OCI-LY7 (cell line): ENCODE measurements around the gene PHF23. TPM values are rescaled to one million over a fixed set of nuclear protein-coding genes. Genes with fewer than 3 reads are reported as not detected.

Source experiments
- BruUV-seq: library from RNA; stranded (reverse); fragments of 400-500 nt; replicated peaks from 2 replicates; lab custom pipeline; 2021; lab: Mats Ljungman, UMichigan
- CTCF ChIA-PET: fragments of 300-600 bp; sonication (Branson Sonifier 250); formaldehyde crosslinking; loops from one replicate; lab custom pipeline; 2022; ENCODE audit warnings: antibody characterized with exemption; ENCODE audit not compliant: unreplicated experiment; lab: Charles Lee
- POLR2A ChIA-PET: fragments of 300-600 bp; sonication (Branson Sonifier 250); formaldehyde crosslinking; loops from one replicate; lab custom pipeline; 2022; ENCODE audit warnings: antibody characterized with exemption; lab: Charles Lee
- DNase-seq: peaks from one replicate; pipeline ENCODE4 v3.0.0-alpha.2; 2015; ENCODE audit warnings: low spot score
- H2AFZ ChIP-seq: fragments of 200-600 bp; sonication (generic), shearing (Covaris generic); 2 replicates; pipeline ENCODE4 v1.6.1; 2014; ENCODE audit warnings: mild to moderate bottlenecking, antibody characterized with exemption, low read length, moderate library complexity
- H3K27ac ChIP-seq: fragments of 200-600 bp; sonication (generic); 2 replicates; pipeline ENCODE4 v1.5.1; 2014; ENCODE audit warnings: mixed run types, low read depth, mild to moderate bottlenecking, moderate library complexity, low read length, inconsistent platforms; ENCODE audit not compliant: poor library complexity, severe bottlenecking
- H3K36me3 ChIP-seq: fragments of 200-600 bp; sonication (generic); 2 replicates; pipeline ENCODE4 v1.6.1; 2014; ENCODE audit warnings: mild to moderate bottlenecking, antibody characterized with exemption, low read length, moderate library complexity, mixed read lengths; ENCODE audit not compliant: insufficient read depth
- H3K4me1 ChIP-seq: fragments of 200-600 bp; sonication (generic); 2 replicates; pipeline ENCODE4 v1.5.1; 2014; ENCODE audit warnings: mild to moderate bottlenecking, low read length; ENCODE audit not compliant: insufficient read depth, poor library complexity, severe bottlenecking
- H3K4me2 ChIP-seq: fragments of 200-600 bp; sonication (generic); 2 replicates; pipeline ENCODE4 v1.6.1; 2014; ENCODE audit warnings: mild to moderate bottlenecking, low read length
- H3K4me3 ChIP-seq: fragments of 200-600 bp; sonication (generic); 2 replicates; pipeline ENCODE4 v1.5.1; 2014; ENCODE audit warnings: mild to moderate bottlenecking, low read depth, low read length; ENCODE audit not compliant: poor library complexity, severe bottlenecking
- H3K79me2 ChIP-seq: fragments of 200-600 bp; sonication (generic); 2 replicates; pipeline ENCODE4 v1.6.1; 2016; ENCODE audit warnings: low read depth, mild to moderate bottlenecking, low read length, moderate library complexity, mixed read lengths; ENCODE audit not compliant: insufficient read depth
- H3K9me2 ChIP-seq: fragments of 200-600 bp; sonication (generic); 2 replicates; pipeline ENCODE4 v1.6.1; 2016; ENCODE audit warnings: mild to moderate bottlenecking, low read length, mixed read lengths; ENCODE audit not compliant: insufficient read depth
- H3K9me3 ChIP-seq: fragments of 200-600 bp; sonication (generic); 2 replicates; pipeline ENCODE4 v1.6.1; 2014; ENCODE audit warnings: mild to moderate bottlenecking, mixed run types, low read length, mixed read lengths
- H4K20me1 ChIP-seq: fragments of 200-600 bp; sonication (generic); 2 replicates; pipeline ENCODE4 v1.6.1; 2014; ENCODE audit warnings: mild to moderate bottlenecking, antibody characterized with exemption, low read length, moderate library complexity, mixed read lengths; ENCODE audit not compliant: insufficient read depth
- EZH2phosphoT487 ChIP-seq: fragments of 200-600 bp; sonication (generic); IDR thresholded peaks from 2 replicates; pipeline ENCODE4 v1.6.1; 2018; ENCODE audit warnings: low read depth, borderline replicate concordance, mild to moderate bottlenecking, mixed run types, antibody characterized with exemption, low read length, moderate library complexity, mixed read lengths
- intact Hi-C: fragments of 100-400 bp; cut with micrococcal nuclease; formaldehyde crosslinking; loops from one replicate; pipeline ENCODE4 v1.10.0; 2022; ENCODE audit not compliant: unreplicated experiment
- total RNA-seq, 2 experiments: library from RNA; depleted of rRNA in 1 of 2; stranded (reverse); fragments of >200 nt in 1 of 2; shearing (Covaris generic) in 1 of 2; gene quantifications; 2 replicates each; pipeline ENCODE4 v1.2.3, GENCODE V29; 2014 to 2022
- TF ChIP-seq, protein P1 (sequence below): fragments of 200-600 bp; sonication (generic); conservative IDR thresholded peaks from 2 replicates; pipeline ENCODE4 v1.5.1; 2014; ENCODE audit warnings: mild to moderate bottlenecking, antibody characterized with exemption, low read length, moderate library complexity, mixed read lengths

PHF23 gene
- total RNA-seq, 2 experiments from 2014 or later = 43.3 to 47.7 TPM

DNA sequence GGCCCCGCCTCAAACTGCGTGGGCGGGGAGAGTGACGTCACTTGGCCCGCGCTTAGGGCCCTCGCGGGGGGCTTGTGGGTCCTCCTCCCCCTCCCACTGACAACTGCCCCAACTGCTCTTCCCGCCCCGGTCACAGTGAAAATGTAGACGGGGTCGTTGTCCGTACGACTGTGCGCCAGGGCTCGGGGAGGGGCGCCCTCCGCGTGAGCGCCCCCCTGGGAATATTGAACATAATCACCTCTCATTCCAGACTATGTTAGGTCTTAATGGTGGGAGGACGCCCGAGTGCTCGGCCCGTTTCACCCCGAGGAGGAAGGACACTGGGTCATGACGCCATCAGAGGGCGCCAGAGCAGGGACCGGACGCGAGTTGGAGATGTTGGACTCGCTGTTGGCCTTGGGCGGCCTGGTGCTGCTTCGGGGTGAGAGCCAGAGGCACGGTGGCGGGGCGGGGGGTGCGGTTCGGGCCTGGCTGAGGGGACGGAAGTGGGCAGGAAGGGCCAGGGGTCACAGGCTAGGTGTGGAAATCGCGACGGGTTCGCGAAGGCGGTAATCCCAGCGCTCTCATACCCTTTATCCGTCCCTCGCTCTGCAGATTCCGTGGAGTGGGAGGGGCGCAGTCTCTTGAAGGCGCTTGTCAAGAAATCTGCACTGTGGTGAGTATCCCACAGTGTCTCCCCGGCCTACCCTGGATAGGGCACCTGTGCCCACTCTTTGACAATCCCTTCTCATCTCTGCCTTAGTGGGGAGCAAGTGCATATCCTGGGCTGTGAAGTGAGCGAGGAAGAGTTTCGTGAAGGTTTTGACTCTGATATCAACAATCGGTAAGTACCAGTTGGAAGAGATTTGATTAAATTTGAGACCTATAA lies 13.2 kb upstream of the PHF23 start, which contains the start of gene ELP5:
TSS of gene ELP5 (plus strand) at position 40 of the 868 bp plus-strand sequence. CDS start at position 376, 336 bp downstream.
- intact Hi-C loops = loop anchor here (1.0 to 5.0 kb wide), 5 partner anchors 14 to 585 kb away; partner anchors contain the start of genes EIF5A, PHF23, POLR2A and SLC35G6
- CTCF ChIA-PET = no interaction called here
- Histone ChIP-seq H4K20me1 (peaks cover 18% of the 10 kb centered on the region), H3K79me2 (peaks cover 57% of the 10 kb centered on the region), H3K4me2 (peak within 1 kb of the TSS; percentile 100), H3K4me1 (peaks cover 26% of the 10 kb centered on the region), H3K36me3 (peaks cover 49% of the 10 kb centered on the region), H2AFZ (peak within 1 kb of the TSS; percentile 5; the same call in 1 of the 2 replicates), H3K27ac (peak within 1 kb of the TSS; percentile 71), H3K9me3 (no peaks in the 10 kb centered on the region), H3K9me2 (no peaks in the 10 kb centered on the region), H3K4me3 (peak within 1 kb of the TSS; percentile 83)
- POLR2A ChIA-PET = no interaction called here
- DNase-seq = peak; percentile 96
- TF ChIP-seq, protein P1, sequence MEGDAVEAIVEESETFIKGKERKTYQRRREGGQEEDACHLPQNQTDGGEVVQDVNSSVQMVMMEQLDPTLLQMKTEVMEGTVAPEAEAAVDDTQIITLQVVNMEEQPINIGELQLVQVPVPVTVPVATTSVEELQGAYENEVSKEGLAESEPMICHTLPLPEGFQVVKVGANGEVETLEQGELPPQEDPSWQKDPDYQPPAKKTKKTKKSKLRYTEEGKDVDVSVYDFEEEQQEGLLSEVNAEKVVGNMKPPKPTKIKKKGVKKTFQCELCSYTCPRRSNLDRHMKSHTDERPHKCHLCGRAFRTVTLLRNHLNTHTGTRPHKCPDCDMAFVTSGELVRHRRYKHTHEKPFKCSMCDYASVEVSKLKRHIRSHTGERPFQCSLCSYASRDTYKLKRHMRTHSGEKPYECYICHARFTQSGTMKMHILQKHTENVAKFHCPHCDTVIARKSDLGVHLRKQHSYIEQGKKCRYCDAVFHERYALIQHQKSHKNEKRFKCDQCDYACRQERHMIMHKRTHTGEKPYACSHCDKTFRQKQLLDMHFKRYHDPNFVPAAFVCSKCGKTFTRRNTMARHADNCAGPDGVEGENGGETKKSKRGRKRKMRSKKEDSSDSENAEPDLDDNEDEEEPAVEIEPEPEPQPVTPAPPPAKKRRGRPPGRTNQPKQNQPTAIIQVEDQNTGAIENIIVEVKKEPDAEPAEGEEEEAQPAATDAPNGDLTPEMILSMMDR = peak; percentile 58
- no peak for TF ChIP-seq EZH2phosphoT487
- BruUV-seq = TSS peak; percentile 83

DNA sequence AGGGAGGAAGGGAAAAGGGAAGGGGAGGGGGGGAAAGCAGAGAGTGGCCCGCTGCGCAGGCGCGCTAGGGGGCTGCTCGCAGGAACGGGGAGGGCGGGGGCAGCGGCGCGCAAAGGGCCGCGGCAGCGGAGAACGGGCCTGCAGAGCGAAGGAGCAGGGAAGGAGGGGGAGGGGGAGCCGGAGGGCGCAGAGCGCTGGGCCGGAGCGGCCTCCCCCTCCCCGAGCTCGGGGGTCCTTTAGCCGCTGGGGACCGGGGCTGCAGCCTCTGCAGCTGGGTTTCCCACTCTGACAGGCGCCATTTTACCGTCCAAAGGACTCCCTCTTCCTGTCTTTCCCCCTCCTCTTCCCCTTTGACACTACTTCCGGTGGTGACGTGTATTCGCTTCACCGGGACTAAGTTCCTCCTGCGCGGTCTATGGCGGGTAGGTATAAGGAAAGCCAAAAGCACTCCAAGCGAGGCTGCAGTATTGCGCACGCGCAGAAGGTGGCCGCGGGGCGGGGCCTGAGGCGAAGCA lies 12.5 kb upstream of the PHF23 start, which contains the start of gene CTDNEP1:
TSS of gene CTDNEP1 (minus strand) at position 74 of the 515 bp plus-strand sequence. CDS start 438 bp downstream, outside the sequence.
- Histone ChIP-seq H3K9me2 (no peaks in the 10 kb centered on the region), H3K9me3 (no peaks in the 10 kb centered on the region), H3K36me3 (peaks cover 50% of the 10 kb centered on the region), H3K4me1 (peaks cover 26% of the 10 kb centered on the region), H3K27ac (peak within 1 kb of the TSS; percentile 71), H3K4me2 (peak within 1 kb of the TSS; percentile 100), H3K4me3 (peak within 1 kb of the TSS; percentile 83), H4K20me1 (peaks cover 18% of the 10 kb centered on the region), H2AFZ (peak within 1 kb of the TSS; percentile 5; the same call in 1 of the 2 replicates), H3K79me2 (peaks cover 64% of the 10 kb centered on the region)
- intact Hi-C loops = loop anchor here (1.0 to 5.0 kb wide), 6 partner anchors 13 to 586 kb away; partner anchors contain the start of genes EIF5A, NEURL4, PHF23 and POLR2A
- peak; percentile 100 for DNase-seq
- no TSS peak for BruUV-seq
- TF ChIP-seq, protein P1 = no peak
- no peak for TF ChIP-seq EZH2phosphoT487
- POLR2A ChIA-PET = no interaction called here
- CTCF ChIA-PET = no interaction called here
